K562 (cell line): ENCODE measurements around the gene NFRKB. TPM values are rescaled to one million over a fixed set of nuclear protein-coding genes. Genes with fewer than 3 reads are reported as not detected.

ENCODE experiments used
- ATAC-seq: fragments of 200-7000 bp; cut with Tn5 transposase; 3 replicates; pipeline ENCODE4 v1.9.1; 2020; ENCODE audit warnings: moderate library complexity
- BruUV-seq: library from RNA; stranded (reverse); fragments of 400-500 nt; replicated peaks from 2 replicates; lab custom pipeline; 2021; lab: Mats Ljungman, UMichigan
- CTCF ChIA-PET: fragments of 300-600 bp; formaldehyde crosslinking; extraction: SDS; loops from one replicate; lab custom pipeline; 2021; ENCODE audit warnings: low intra/inter-chr PET ratio; lab: Yijun Ruan, JAX
- POLR2A ChIA-PET: fragments of 300-600, 350-650 bp; sonication (Branson Sonifier 250); formaldehyde crosslinking; extraction: SDS; loops from one replicate; lab custom pipeline; 2021; ENCODE audit warnings: antibody characterized with exemption, inconsistent platforms; lab: Yijun Ruan, JAX
- DNase-seq, 4 experiments: peaks; one replicate each; pipeline versions ENCODE4 v3.0.0 to v3.0.0-alpha.2; 2011 to 2018; ENCODE audit warnings: low spot score in 3 of 4, mixed read lengths in 3 of 4; ENCODE audit errors: extremely low read depth in 1 of 4
- FAIRE-seq: peaks from 2 replicates; lab custom pipeline; 2011; peaks lifted over from hg19 to GRCh38; lab: Jason Lieb, UNC
- H2AFZ ChIP-seq: 2 replicates; pipeline ENCODE4 v1.6.0; 2011; ENCODE audit warnings: low read depth, low read length, control low read depth, inconsistent platforms
- H3K27ac ChIP-seq: fragments of 200-600 bp; 3 replicates; pipeline ENCODE4 v1.8.0; 2011; ENCODE audit warnings: low read depth, mild to moderate bottlenecking, control low read depth, inconsistent platforms, low read length, moderate library complexity, mixed read lengths; ENCODE audit errors: extremely low read depth
- H3K27me3 ChIP-seq, 2 experiments: fragments of 300-600 bp in 1 of 2; 2 replicates in 1 of 2; 3 replicates in 1 of 2; pipeline versions ENCODE4 v1.6.0 to v1.8.0; 2011; ENCODE audit warnings: inconsistent platforms in 2 of 2, low read length in 2 of 2, mild to moderate bottlenecking in 1 of 2, mixed read lengths in 1 of 2, moderate library complexity in 1 of 2; ENCODE audit not compliant: control insufficient read depth in 2 of 2, insufficient read depth in 2 of 2
- H3K36me3 ChIP-seq: fragments of 300-600 bp; 3 replicates; pipeline ENCODE4 v1.8.0; 2011; ENCODE audit warnings: mild to moderate bottlenecking, low read length, inconsistent platforms; ENCODE audit not compliant: control insufficient read depth, insufficient read depth
- H3K4me1 ChIP-seq, 2 experiments: fragments of 200-600 bp in 1 of 2; replicated peaks in 1 of 2; 2 replicates in 1 of 2; 3 replicates in 1 of 2; pipeline versions ENCODE4 v1.5.1 to v1.8.0; 2011; ENCODE audit warnings: inconsistent platforms in 2 of 2, low read length in 2 of 2, mild to moderate bottlenecking in 1 of 2, mixed read lengths in 1 of 2, moderate library complexity in 1 of 2; ENCODE audit not compliant: control insufficient read depth in 2 of 2, insufficient read depth in 2 of 2
- H3K4me2 ChIP-seq: 2 replicates; pipeline ENCODE4 v1.6.1; 2011; ENCODE audit warnings: low read length, control low read depth, inconsistent platforms, mixed read lengths; ENCODE audit not compliant: insufficient read depth
- H3K4me3 ChIP-seq: fragments of 200-600 bp; sonication (generic), shearing (Covaris generic); 2 replicates; pipeline ENCODE4 v1.5.1; 2016; ENCODE audit warnings: control low read depth, inconsistent platforms
- H3K79me2 ChIP-seq: fragments of 200-600 bp; 3 replicates; pipeline ENCODE4 v1.8.0; 2011; ENCODE audit warnings: low read length, inconsistent platforms; ENCODE audit not compliant: control insufficient read depth, insufficient read depth
- H3K9ac ChIP-seq, 2 experiments: 2 replicates each; pipeline versions ENCODE4 v1.6.0 to v1.6.1; 2011; ENCODE audit warnings: low read depth in 2 of 2, low read length in 2 of 2, control low read depth in 1 of 2, inconsistent platforms in 1 of 2, mild to moderate bottlenecking in 1 of 2, mixed read lengths in 1 of 2; ENCODE audit not compliant: insufficient read depth in 1 of 2
- H3K9me1 ChIP-seq: one replicate; pipeline ENCODE4 v1.6.0; 2011; ENCODE audit warnings: inconsistent platforms, mild to moderate bottlenecking, low read length, moderate library complexity; ENCODE audit not compliant: control insufficient read depth, insufficient read depth
- H3K9me3 ChIP-seq: replicated peaks from 2 replicates; pipeline ENCODE4 v1.5.1; 2011; ENCODE audit warnings: low read depth, low read length, inconsistent platforms; ENCODE audit not compliant: control insufficient read depth, insufficient read depth
- H4K20me1 ChIP-seq: replicated peaks from 2 replicates; pipeline ENCODE4 v1.6.1; 2011; ENCODE audit warnings: low read length, inconsistent platforms, mixed read lengths; ENCODE audit not compliant: control insufficient read depth, insufficient read depth
- CEBPB ChIP-seq: fragments of 450-650 bp; IDR thresholded peaks from 2 replicates; pipeline ENCODE4 v1.6.1; 2016; ENCODE audit warnings: missing genetic modification characterization, missing compliant biosample characterization
- GTF2F1 ChIP-seq: IDR thresholded peaks from 2 replicates; pipeline ENCODE4 v1.6.1; 2011; ENCODE audit warnings: low read depth, low read length, improper control_type of control experiment
- SIN3A ChIP-seq, 2 experiments: fragments of 150-350 bp in 1 of 2; IDR thresholded peaks; 2 replicates each; pipeline ENCODE4 v1.6.1; 2011 to 2016; ENCODE audit warnings: borderline replicate concordance in 2 of 2, low read depth in 2 of 2, low read length in 2 of 2, mild to moderate bottlenecking in 2 of 2, moderate library complexity in 2 of 2; ENCODE audit not compliant: control insufficient read depth in 1 of 2
- SIRT6 ChIP-seq: IDR thresholded peaks from one replicate; pipeline ENCODE4 v1.6.1; 2012; ENCODE audit warnings: low read depth, mild to moderate bottlenecking, control low read depth, inconsistent platforms, low read length, moderate library complexity
- WGBS: fragments of 100-300 bp; shearing (Covaris generic); methylation state at CpG from one replicate; pipeline ENCODE4 v1.1.6; 2016; ENCODE audit warnings: low coverage, mixed read lengths; ENCODE audit not compliant: insufficient coverage; ENCODE audit errors: missing lambda C conversion rate; 5-methylcytosine and 5-hydroxymethylcytosine counted together
- in situ Hi-C: fragments of 300-500 bp; cut with MboI; formaldehyde crosslinking; loops from 4 replicates; pipeline ENCODE4 v1.15.0; 2018; ENCODE audit warnings: inconsistent platforms, mixed read lengths
- intact Hi-C: fragments of 100-400 bp; cut with micrococcal nuclease; formaldehyde crosslinking; loops from 2 replicates; pipeline ENCODE4 v1.14.2; 2022
- polyA plus RNA-seq, 8 experiments: library from polyadenylated mRNA; depleted of rRNA in 4 of 8; stranded (reverse) in 5 of 8; unstranded in 3 of 8; fragments of >200 nt; fragmentation: Nextera tagmentation in 2 of 8; fragmentation: Illumina TruSeq in 1 of 8; extraction: Ambion mirVana in 2 of 8; extraction: Trizol in 1 of 8; gene quantifications; 2 replicates each; pipeline versions ENCODE4 v1.2.1 to v1.2.3, GENCODE V29; 2011 to 2014; ENCODE audit warnings: inconsistent platforms in 1 of 8, missing spikeins in 1 of 8
- total RNA-seq, 7 experiments: library from RNA; depleted of rRNA in 6 of 7; stranded (reverse); fragments of >200 nt in 6 of 7; fragmentation: Illumina TruSeq in 2 of 7; extraction: Trizol in 2 of 7; gene quantifications; 2 replicates each; pipeline versions ENCODE4 v1.2.1 to v1.2.3, GENCODE V29; 2011 to 2021; ENCODE audit warnings: low replicate concordance in 1 of 7
- TF ChIP-seq, protein P1 (sequence below): fragments of 450-650 bp; formaldehyde crosslinking; IDR thresholded peaks from 2 replicates; pipeline ENCODE4 v1.4.0; 2020; ENCODE audit warnings: mild to moderate bottlenecking, mixed read lengths
- TF ChIP-seq, protein P2 (sequence below): conservative IDR thresholded peaks from 2 replicates; pipeline ENCODE4 v1.6.1; 2011; ENCODE audit warnings: low read depth, mild to moderate bottlenecking, low read length; ENCODE audit not compliant: control insufficient read depth
- TF ChIP-seq, protein P3 (sequence below), 2 experiments: fragments of 450-650 bp in 1 of 2; sonication (generic) in 1 of 2; formaldehyde crosslinking in 1 of 2; IDR thresholded peaks in 1 of 2; conservative IDR thresholded peaks in 1 of 2; 2 replicates each; pipeline versions ENCODE4 v1.6.1 to v1.8.1; 2016 to 2023; ENCODE audit warnings: mild to moderate bottlenecking in 2 of 2, moderate library complexity in 2 of 2, inconsistent platforms in 1 of 2, missing genetic modification reagents in 1 of 2
- TF ChIP-seq, protein P4 (sequence below): fragments of 250-450 bp; sonication (Bioruptor Pico); IDR thresholded peaks from 2 replicates; pipeline ENCODE4 v1.4.0; 2020

NFRKB gene
- total and polyA plus RNA-seq, 9 of the 15 experiments (the other 6 are each of a cell fraction or from before 2014, with no cell fraction given), result 7.1 to 42.6 (median 23.9) TPM

DNA sequence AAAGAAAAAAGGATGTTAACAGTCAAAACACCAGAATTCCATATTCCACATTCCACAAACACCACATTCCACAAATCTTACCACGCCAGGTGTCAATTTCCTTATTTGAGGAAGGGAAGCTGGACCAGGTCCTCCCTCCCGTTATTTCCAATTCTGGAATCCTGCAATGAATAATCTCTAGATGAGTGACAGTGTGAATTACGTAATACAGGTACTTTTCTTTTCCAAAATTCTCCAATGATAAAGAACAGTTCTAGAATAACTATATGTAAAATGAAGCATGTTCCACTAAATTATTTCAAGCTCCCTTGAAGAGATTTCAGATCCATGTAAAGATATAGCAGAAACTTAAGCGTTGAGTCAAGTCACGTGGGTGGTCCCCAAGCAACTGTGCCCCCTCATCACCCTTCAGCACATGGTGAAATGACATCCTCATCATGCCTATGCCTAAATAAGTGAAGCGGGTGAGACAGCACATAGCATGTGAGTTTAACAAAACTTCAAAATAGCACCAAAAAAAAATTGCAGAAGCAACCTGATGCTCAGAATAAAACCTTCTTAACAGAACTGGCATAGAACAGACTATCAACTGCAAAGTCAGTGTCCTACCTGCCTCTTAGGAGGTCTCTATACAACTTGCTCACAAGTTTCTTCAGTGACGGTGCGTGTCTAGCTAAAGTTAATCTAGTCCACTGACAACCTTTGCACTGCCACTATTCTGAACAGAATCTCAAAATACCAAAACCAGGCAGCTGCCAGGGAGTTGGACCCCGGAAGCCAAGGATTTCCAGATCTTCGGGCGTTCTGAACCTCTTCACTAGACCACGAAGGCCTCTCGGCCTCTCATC, 876 bp downstream of the NFRKB start:
- no peak for FAIRE-seq
- H2AFZ ChIP-seq, result peak overlapping the region; percentile 89
- TF ChIP-seq, protein P1, sequence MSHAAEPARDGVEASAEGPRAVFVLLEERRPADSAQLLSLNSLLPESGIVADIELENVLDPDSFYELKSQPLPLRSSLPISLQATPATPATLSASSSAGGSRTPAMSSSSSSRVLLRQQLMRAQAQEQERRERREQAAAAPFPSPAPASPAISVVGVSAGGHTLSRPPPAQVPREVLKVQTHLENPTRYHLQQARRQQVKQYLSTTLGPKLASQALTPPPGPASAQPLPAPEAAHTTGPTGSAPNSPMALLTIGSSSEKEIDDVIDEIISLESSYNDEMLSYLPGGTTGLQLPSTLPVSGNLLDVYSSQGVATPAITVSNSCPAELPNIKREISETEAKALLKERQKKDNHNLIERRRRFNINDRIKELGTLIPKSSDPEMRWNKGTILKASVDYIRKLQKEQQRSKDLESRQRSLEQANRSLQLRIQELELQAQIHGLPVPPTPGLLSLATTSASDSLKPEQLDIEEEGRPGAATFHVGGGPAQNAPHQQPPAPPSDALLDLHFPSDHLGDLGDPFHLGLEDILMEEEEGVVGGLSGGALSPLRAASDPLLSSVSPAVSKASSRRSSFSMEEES (CRISPR knock-in tag), result 0 out of 2 replicates have a peak, but pooled peaks have one; percentile 9
- TF ChIP-seq GTF2F1, result no peak
- TF ChIP-seq, protein P2, sequence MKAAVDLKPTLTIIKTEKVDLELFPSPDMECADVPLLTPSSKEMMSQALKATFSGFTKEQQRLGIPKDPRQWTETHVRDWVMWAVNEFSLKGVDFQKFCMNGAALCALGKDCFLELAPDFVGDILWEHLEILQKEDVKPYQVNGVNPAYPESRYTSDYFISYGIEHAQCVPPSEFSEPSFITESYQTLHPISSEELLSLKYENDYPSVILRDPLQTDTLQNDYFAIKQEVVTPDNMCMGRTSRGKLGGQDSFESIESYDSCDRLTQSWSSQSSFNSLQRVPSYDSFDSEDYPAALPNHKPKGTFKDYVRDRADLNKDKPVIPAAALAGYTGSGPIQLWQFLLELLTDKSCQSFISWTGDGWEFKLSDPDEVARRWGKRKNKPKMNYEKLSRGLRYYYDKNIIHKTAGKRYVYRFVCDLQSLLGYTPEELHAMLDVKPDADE, result no peak
- TF ChIP-seq, protein P3, sequence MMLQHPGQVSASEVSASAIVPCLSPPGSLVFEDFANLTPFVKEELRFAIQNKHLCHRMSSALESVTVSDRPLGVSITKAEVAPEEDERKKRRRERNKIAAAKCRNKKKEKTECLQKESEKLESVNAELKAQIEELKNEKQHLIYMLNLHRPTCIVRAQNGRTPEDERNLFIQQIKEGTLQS (IDR thresholded peaks at IDR 0.05), result no peak
- TF ChIP-seq, protein P3 (CRISPR knock-in tag; conservative IDR thresholded peaks at IDR 0.05), result no peak
- TF ChIP-seq SIRT6, result no peak
- peak in 1 of 2 experiments; percentile 36; a peak in 1 of 4 replicates for TF ChIP-seq SIN3A (IDR thresholded peaks at IDR 0.05; ENCODE audit: borderline replicate concordance in 2 of 2, control insufficient read depth in 1 of 2, low read depth in 2 of 2, low read length in 2 of 2)
- TF ChIP-seq, protein P4, sequence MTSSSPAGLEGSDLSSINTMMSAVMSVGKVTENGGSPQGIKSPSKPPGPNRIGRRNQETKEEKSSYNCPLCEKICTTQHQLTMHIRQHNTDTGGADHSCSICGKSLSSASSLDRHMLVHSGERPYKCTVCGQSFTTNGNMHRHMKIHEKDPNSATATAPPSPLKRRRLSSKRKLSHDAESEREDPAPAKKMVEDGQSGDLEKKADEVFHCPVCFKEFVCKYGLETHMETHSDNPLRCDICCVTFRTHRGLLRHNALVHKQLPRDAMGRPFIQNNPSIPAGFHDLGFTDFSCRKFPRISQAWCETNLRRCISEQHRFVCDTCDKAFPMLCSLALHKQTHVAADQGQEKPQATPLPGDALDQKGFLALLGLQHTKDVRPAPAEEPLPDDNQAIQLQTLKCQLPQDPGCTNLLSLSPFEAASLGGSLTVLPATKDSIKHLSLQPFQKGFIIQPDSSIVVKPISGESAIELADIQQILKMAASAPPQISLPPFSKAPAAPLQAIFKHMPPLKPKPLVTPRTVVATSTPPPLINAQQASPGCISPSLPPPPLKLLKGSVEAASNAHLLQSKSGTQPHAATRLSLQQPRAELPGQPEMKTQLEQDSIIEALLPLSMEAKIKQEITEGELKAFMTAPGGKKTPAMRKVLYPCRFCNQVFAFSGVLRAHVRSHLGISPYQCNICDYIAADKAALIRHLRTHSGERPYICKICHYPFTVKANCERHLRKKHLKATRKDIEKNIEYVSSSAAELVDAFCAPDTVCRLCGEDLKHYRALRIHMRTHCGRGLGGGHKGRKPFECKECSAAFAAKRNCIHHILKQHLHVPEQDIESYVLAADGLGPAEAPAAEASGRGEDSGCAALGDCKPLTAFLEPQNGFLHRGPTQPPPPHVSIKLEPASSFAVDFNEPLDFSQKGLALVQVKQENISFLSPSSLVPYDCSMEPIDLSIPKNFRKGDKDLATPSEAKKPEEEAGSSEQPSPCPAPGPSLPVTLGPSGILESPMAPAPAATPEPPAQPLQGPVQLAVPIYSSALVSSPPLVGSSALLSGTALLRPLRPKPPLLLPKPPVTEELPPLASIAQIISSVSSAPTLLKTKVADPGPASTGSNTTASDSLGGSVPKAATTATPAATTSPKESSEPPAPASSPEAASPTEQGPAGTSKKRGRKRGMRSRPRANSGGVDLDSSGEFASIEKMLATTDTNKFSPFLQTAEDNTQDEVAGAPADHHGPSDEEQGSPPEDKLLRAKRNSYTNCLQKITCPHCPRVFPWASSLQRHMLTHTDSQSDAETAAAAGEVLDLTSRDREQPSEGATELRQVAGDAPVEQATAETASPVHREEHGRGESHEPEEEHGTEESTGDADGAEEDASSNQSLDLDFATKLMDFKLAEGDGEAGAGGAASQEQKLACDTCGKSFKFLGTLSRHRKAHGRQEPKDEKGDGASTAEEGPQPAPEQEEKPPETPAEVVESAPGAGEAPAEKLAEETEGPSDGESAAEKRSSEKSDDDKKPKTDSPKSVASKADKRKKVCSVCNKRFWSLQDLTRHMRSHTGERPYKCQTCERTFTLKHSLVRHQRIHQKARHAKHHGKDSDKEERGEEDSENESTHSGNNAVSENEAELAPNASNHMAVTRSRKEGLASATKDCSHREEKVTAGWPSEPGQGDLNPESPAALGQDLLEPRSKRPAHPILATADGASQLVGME (CRISPR knock-in tag), result no peak
- TF ChIP-seq CEBPB, result peak; percentile 84

More for the DNA sequence above, 876 bp downstream of the NFRKB start:
- DNase-seq (peak in 1 of 4 experiments; percentile 21), ATAC-seq (peak; percentile 38)
- CTCF ChIA-PET, result no interaction called here
- peak overlapping the region; percentile 89 for H3K4me3 ChIP-seq
- POLR2A ChIA-PET, result interaction anchor here (0.8 kb wide), 2 partner anchors 16 to 28 kb away, joined by 3 read pairs; no protein-coding TSS in a partner anchor
- H3K4me2 ChIP-seq, result peak overlapping the region; percentile 90
- 23% methylated on average over 13 of the region's 13 CpGs for WGBS
- BruUV-seq, result TSS peak; percentile 45
- intact Hi-C loops (no loop called here), in situ Hi-C loops (no loop called here)
- H3K9me3 ChIP-seq, result no peaks in the 10 kb centered on the region
- H3K27me3 ChIP-seq, result no peaks in the 10 kb centered on the region
- peaks cover 32% of the 10 kb centered on the region for H3K79me2 ChIP-seq
- H3K27ac ChIP-seq, result peak overlapping the region; percentile 69
- peaks cover 3 to 9% of the 10 kb centered on the region in 2 experiments; a peak in 4 of 5 replicates for H3K4me1 ChIP-seq
- H3K36me3 ChIP-seq, result peaks cover 46% of the 10 kb centered on the region
- peak overlapping the region; percentile 80 to 89 for H3K9ac ChIP-seq
- no peaks in the 10 kb centered on the region for H4K20me1 ChIP-seq
- H3K9me1 ChIP-seq, result peaks cover 8% of the 10 kb centered on the region
